Ovary (tissue), 3 donors: Measurements from ENCODE around the gene THAP11.

Experiments
- CTCF ChIP-seq, 3 donors: fragments of 450-650 bp in 2 of 3; fragments of 200-600 bp in 1 of 3; IDR thresholded peaks; one replicate each; pipeline versions ENCODE4 v1.5.1 to v1.8.0; 2016 to 2022; ENCODE audit warnings: antibody characterized with exemption in 3 of 3, mild to moderate bottlenecking in 1 of 3
- POLR2A ChIP-seq: fragments of 450-650 bp; IDR thresholded peaks from one replicate; pipeline ENCODE4 v1.6.1; 2017; ENCODE audit warnings: antibody characterized with exemption, mild to moderate bottlenecking, moderate library complexity
- donor health status: DM: no; HTN: no; CAD: no.

GRCh38 chr16:67805718-67806427 lies 36.2 kb upstream of the THAP11 start:
- TF ChIP-seq POLR2A (no peak), CTCF (IDR thresholded peaks at IDR 0.05) (peak in 1 of 3 donors; percentile 5)
